GM18508 (cell line): ENCODE measurements around the gene ENTPD1.
"Not testable (repeated sequence)": the region's sequence is repeated elsewhere in the genome, so short reads cannot be mapped to it uniquely, and the experiment has no call there.

Experiments
- ATAC-seq: cut with Tn5 transposase; IDR thresholded peaks from one replicate; pipeline ENCODE4 v1.9.1; 2021; ENCODE audit warnings: moderate number of reproducible peaks; ENCODE audit not compliant: insufficient read depth, unreplicated experiment

ENTPD1 gene, protein sequence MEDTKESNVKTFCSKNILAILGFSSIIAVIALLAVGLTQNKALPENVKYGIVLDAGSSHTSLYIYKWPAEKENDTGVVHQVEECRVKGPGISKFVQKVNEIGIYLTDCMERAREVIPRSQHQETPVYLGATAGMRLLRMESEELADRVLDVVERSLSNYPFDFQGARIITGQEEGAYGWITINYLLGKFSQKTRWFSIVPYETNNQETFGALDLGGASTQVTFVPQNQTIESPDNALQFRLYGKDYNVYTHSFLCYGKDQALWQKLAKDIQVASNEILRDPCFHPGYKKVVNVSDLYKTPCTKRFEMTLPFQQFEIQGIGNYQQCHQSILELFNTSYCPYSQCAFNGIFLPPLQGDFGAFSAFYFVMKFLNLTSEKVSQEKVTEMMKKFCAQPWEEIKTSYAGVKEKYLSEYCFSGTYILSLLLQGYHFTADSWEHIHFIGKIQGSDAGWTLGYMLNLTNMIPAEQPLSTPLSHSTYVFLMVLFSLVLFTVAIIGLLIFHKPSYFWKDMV

DNA sequence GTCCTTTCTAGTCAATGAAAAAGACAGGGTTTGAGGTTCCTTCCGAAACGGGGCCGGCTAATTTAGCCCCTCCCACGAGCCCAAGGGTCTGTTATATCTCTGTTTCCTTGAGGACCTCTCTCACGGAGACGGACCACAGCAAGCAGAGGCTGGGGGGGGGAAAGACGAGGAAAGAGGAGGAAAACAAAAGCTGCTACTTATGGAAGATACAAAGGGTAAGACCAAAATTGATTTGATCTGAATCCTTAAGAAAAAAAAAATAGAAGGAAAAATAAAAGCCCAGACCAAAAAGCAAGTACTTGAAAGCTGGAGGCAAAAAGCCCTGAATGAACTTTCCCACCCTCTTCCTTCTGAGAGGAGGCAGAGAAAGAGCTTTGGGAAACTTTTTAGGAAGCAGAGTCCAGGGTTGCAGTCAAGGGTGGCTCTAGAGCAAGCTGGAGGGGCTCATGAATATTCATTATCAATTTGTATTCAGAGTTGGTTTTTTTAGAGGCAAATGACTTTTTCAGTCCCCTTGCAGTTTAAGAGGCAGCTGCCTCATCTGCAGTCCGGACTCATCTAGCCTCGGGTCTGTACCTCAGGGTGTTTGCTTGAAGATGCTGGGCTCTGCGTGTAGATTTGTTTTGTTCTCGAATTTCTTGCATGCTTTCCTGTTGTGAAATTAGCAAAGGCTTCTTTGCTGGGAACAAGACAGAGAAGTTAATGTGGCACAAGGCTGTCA, at the start of gene ENTPD1:
Gene ENTPD1 (plus strand): TSS at position 123 of the 721 bp plus-strand sequence. CDS start 77 bp downstream, at position 200.
- no peak for ATAC-seq

DNA sequence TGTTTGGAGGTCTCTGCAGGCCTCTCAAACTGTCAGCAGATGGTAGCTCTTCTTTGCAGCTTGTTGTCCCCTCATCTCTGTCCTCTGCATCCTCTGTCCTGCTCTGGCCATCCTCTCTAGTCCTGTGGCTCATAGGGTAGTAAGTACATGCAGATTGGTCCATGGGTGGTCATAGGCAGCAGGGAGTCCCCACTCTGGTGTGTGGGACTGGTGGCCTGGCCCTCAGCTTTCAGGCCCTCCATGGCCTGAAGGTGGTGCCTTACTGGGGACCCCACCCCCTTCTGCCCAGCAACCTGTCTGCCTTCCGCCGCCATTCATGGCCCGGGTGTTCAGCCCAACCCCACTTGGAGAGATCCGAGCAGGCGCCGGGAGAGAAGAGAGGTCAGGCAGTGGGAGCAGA, 49.4 kb upstream of the ENTPD1 start:
- ATAC-seq: no peak

DNA sequence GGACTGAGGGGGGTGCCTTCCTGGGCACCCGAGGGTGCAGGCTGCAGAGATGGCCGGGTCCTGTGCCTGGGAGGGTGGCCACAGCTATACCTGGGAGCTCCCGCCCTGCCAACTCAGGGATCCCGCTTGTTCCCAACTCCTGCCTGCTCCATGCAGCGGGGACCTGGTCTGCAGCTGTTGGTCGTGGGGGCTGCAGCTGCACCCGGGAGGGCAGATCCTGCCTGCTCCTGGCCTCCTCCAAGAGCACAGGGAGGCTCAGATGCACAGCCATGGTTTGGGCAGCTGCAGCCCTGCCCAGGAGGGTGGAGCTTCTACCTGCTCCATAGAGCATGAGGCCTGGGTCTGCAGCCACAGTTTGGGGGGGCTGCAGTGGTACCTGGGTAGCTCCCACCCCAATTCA, 49.0 kb upstream of the ENTPD1 start:
- ATAC-seq: no peak

DNA sequence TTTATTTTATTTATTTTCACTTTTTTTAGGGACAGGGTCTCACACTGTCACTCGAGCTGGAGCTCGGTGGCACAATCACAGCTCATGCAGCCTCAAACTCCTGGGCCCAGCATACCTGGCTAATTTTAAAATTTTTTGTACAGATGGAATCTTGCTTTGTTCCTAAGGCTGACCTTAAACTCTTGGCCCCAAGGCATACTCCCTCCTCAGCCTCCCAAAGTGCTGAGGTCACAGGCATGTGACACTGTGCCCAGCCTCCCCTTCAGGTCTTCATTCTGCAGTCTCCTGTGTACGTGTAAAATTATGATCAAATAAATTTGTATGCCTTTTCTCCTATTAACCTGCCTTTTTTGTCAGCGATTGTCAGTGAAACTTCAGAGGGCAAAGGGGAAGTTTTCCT, 44.5 kb upstream of the ENTPD1 start:
- ATAC-seq: no peak

DNA sequence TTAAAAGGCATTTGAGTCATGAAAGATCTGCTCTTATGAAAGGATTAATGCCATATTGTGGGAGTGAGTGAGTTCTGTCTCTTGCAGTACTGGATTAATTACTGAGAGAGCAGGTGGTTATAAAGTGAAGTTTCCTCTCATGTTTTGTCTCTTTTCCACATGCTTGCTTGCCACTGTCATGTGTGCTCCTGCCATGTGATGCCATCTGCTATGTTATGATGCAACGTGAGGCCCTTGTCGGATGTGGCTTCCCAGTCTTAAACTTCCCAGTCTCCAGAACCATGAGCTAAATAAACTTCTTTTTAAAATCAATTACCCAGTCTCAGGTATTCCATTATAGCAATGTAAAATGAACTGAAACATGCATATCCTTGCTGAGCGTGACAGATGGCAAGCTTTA, 39.5 kb upstream of the ENTPD1 start:
- no peak for ATAC-seq

DNA sequence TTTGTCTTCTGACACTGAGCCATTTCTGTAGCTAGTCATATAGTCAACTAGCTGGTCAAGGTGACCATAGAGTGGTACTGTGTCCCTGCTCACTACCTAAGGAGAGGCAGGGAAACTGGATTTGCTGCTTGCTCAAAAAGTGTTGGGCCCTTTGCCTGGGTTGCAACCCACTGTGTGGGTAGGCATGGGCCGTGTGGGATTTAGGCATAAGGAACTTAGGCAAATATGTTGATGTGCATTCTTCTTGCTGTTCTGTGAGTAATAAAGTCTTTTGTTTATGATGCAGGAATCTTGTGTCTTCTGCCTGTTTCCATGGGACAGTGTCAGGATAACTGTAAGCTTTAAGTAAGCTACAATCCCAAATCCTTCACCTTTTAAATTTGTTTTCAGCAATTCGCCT, 39.1 kb upstream of the ENTPD1 start:
- ATAC-seq: no peak

DNA sequence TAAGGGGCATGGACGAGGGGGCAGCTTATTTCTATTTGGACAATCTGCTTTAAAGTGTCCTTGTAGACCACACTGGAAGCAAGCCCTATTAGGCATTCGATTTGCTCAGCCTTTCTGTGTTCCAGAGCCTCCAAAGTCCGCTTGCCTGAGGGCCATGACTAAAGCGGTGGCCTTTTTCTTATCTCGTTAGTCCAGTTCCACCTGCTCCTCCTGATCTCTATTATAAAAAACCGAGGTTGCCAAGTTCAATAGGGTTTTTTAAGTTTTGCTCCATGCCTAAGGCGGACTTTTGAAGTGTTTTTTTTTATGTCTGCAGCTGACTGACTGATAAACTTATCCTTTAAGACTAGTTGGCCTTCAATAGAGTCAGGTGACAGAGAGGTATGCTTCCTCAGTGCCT, 35.2 kb upstream of the ENTPD1 start:
- not testable (repeated sequence) for ATAC-seq

DNA sequence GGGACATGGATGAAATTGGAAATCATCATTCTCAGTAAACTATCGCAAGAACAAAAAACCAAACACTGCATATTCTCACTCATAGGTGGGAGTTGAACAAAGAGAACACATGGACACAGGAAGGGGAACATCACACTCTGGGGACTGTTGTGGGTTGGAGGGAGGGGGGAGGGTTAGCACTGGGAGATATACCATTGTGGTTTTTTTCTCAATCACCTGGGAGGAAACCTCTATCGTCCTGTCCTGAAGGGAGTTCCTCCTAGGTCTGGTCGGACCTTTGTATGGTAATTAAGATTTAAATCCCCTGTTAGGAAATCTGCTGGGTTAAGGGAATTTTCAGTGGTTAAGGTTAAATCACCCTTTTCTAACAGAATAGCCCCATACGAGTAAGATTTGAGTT, 33.5 kb upstream of the ENTPD1 start:
- ATAC-seq: not testable (repeated sequence)

DNA sequence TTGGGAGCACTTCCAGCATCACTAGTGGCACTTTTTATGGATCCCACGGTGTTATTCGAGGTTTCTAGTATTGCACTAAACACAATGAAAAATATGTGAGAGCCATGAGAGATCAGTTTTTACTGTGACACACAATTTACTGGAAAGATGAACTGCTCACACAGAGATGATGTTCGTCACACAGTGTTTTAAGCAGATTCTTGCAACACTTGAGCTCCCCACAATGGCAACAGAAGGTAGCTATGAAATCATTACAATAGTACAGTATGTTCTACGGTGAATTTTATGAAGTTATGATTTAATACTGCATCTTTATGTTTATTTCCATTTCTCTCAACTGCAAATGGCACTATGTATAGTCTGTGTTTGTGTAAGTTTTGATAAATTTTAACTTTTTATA, 27.4 kb upstream of the ENTPD1 start:
- ATAC-seq: no peak

DNA sequence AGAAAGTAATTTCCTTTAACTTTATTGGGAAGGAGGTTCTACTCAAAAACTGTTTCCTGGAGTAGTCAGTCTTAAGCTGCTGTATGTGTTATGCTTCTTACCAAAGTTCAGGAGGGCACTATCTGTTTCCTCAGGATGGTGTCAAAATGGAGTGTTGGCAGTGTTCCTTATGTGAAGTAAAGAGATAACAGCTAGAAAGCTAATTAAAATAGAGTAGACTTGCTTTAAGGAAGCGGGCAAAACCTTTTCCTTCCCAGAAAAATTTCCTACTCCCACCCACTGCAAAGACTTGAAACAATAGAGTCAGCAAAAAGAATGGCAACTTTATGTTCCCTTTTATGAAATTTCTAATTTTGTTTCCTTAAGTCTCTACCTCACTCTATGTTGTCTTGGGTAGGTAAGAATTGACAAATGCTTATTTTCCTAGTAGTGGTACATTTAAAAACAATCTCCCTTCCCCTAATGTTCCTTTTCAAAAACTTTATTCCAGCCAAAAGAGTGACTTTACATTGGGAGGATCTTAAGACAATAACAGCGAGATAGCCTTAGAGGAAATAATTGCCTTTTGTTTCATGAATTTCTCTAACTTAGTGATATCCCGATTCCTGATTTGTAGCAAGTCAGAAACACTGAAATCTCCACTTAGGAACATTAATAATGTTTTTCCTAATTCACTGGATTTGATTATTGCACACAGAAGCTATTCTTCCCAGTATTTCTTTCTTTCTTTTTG, 26.5 kb upstream of the ENTPD1 start:
- no peak for ATAC-seq

DNA sequence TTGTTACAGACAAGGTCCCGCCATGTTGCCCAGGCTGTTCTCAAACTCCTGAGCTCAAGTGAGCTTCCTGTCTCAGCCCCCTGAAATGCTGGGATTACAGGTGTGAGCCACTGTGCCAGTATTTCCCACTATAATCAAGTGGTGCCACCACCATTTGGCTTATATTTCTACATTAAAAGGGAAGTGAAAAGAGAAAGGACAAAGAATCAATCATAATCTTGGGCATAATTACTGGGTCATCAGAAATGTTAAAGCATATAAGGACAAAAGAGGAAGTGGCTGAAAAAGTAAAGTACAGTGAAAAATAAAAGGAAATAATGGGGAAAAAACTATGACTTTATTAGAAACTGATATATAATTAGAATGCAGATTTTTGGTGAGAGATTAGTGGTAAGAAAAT, 25.7 kb upstream of the ENTPD1 start:
- ATAC-seq: no peak

DNA sequence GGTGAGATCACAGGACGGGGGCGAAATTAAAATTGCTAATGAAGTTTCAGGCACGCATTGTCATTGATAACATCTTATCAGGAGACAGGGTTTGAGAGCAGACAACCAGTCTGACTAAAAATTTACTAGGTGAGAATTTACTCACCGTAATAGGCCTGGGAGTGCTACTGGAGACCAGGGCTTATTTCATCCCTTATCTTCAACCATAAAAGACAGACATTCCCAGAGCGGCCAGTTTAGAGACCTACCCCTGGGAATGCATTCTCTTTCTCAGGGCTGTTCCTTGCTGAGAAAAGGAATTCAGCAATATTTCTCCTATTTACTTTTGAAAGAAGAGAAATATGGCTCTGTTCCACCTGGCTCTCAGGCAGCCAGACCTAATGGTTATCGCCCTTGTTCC, 23.1 kb upstream of the ENTPD1 start:
- not testable (repeated sequence) for ATAC-seq

DNA sequence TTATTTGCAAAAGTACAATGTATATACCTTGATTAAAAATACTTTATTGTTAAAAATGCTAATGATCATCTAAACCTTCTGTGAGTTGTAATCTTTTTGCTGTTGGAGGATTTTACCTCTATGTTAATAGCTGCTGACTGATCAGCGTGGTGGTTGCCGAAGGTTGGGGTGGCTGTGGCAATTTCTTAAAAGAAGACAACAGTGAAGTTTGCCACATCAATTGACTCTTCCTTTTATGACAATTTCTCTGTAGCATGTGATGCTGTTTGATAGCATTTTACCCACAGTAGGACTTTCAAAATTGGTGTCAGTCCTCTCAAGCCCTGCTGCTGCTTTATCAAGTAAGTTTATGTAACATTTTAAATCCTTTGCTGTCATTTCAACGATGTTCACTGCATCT, 16.9 kb upstream of the ENTPD1 start:
- no peak for ATAC-seq

DNA sequence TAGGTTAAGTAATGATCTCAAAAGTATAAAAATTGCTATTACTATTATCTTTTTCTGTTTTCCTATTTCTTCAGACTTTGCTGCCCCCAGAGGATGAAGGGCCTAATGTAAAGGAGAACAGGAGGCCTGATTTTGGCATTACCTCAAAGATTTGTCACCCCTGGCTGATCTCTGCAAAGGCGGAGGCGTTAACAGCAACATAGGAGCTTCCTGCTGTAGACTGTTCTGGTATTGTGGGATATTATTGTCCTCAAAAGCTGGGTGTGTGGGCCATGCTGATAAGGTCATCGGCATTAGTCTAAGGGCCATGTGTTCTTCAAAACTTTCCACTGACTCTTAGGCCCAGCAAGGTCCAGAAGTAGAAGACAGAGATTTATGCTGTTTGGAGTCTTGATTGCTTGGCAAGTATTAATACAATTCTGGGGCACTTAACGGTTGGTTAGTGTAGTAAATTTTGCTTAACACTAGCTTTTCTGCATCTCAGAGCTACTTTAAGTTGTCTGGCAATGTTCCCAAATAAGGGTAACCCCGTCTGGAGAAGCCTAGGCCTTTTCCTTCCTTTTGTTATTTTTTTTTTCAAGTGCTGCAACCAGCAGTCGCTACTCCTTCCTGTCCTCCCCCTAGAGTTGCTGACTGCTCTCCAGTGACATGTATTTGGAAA, 14.0 kb upstream of the ENTPD1 start:
- ATAC-seq: peak; percentile 54

DNA sequence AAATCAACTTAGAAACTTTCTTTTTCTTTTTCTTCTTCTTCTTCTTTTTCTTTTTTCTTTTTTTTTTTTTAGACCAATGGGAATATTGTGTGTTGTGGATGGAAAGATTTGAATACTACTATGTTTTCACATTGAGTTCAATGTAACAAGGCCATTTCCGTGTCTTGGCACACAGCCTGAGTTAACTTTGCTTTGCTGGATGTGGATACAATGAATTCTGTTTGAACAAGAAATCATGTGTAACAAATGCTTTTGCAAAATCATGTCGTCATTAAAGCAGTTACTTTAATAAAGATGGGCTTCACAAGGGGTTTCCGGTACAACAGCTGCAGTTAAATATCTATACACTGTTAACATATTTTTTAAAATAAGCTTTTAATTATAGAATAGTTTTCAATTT, 13.5 kb upstream of the ENTPD1 start:
- ATAC-seq: no peak

DNA sequence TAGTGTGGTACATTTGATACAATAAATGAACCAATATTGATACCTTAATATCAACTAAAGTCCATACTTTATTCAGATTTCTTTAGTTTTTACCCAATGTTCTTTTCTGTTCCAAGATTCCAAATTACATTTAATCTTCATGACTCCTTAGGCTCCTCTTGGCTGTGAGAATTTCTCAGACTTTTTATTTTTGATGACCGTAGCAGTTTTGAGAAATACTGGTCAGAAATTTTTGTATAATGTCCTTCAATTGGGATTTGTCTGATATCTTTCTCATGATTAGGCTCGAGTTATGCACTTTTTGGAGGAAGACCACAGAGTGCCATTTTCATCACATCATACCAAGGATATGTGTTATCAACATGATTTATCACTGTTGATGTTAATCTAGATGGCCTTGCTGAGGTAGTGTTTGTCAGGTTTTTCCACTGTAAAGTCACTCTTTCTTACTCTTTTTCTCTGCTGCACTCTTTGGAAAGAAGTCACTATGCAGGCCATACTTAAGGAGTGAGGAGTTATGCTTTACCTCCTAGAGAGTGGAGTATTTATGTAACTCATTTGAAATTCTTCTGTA, 12.9 kb upstream of the ENTPD1 start:
- no peak for ATAC-seq

DNA sequence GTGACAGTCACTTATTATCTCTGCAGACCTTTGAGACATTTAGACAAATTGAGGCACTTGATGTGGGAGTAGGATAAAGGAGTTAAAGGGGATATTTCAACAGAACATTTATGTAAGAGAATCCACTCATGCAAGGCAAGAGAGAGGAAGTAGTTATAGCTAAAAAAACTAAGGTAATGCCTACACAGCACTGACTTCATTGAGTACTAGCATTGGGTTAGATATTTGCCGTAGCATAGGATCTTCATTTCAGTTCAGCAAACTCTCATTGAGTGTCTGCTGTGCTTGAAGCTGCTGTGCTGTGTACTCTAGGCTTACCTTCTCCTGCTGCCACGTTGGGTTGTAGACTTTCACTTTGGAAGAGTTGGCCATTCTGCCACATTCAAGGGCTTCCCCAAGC, 10.5 kb upstream of the ENTPD1 start:
- ATAC-seq: no peak

DNA sequence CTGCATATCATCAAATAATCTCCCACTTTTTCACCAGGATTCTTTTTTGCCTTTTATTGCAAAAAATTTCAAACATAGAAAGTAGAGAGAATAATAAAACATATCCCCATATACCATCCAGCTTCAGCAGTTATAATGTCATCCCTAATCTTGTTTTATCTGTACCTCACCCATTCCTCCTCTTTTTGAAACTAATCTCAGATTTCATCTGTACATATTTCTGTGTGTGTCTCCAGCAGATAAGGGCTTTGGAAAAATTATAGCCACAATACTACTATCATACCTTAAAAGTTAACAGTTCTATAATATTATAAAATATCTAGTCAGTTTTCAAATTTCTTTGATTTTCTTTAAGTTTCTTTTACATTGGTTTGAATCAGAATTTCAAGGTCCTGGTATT, 7.6 kb upstream of the ENTPD1 start:
- ATAC-seq: no peak

DNA sequence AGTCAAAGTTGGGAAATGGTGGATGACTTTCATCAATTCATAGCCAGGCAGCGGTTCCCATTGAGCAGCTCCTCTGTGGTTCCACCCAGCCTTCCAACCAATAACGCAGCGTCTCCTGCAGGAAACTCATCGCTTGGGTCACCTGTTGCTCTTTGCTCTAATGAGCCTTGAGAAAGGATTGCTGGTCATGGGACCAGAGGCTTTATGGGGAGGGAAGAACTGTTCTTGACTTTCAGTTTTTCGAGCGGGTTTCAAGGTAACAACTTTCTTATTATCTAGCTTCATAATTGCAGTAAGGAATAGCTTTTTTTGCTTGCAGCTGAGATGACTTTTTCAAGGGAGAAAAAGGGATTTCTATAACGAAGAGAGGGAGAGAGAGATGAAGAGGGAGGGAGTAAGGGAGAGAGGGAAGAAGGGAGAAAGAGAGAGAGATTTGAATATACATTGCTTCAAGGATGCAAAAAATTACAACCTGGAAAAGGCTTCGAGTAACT, 405 bp upstream of the ENTPD1 start:
- no peak for ATAC-seq
